Spleen (tissue), 7 donors: ENCODE data around the gene SLAMF9.

Experiments
- POLR2A ChIP-seq, 3 donors: fragments of 450-650 bp; IDR thresholded peaks; one replicate each; pipeline ENCODE4 v1.5.1; 2017; ENCODE audit warnings: antibody characterized with exemption in 3 of 3, mild to moderate bottlenecking in 1 of 3
- POLR2AphosphoS5 ChIP-seq, 3 donors: sonication (generic); formaldehyde crosslinking; IDR thresholded peaks; one replicate each; pipeline ENCODE4 v1.5.1; 2017; ENCODE audit warnings: antibody characterized with exemption in 3 of 3
- TF ChIP-seq, protein P1 (sequence below), 11 experiments: fragments of 200-600 bp in 7 of 11; fragments of 450-650 bp in 4 of 11; sonication (generic) in 4 of 11; IDR thresholded peaks in 8 of 11; conservative IDR thresholded peaks in 3 of 11; 1 replicate in 7 of 11; 2 replicates in 4 of 11; pipeline versions ENCODE4 v1.4.0 to v1.8.0; 2016 to 2021; ENCODE audit warnings: antibody characterized with exemption in 11 of 11, inconsistent platforms in 4 of 11, mild to moderate bottlenecking in 1 of 11
- donor health status: DM: no; HTN: no; CAD: no; lungs with moderate emphysema.
- donor health status: DM: no; HTN: no; CAD: no.
- donor health status: DM: no; HTN: no; CAD: no.

GRCh38 chr1:159902541-159902940 is 51.5 kb downstream of the SLAMF9 start:
- TF ChIP-seq, protein P1, sequence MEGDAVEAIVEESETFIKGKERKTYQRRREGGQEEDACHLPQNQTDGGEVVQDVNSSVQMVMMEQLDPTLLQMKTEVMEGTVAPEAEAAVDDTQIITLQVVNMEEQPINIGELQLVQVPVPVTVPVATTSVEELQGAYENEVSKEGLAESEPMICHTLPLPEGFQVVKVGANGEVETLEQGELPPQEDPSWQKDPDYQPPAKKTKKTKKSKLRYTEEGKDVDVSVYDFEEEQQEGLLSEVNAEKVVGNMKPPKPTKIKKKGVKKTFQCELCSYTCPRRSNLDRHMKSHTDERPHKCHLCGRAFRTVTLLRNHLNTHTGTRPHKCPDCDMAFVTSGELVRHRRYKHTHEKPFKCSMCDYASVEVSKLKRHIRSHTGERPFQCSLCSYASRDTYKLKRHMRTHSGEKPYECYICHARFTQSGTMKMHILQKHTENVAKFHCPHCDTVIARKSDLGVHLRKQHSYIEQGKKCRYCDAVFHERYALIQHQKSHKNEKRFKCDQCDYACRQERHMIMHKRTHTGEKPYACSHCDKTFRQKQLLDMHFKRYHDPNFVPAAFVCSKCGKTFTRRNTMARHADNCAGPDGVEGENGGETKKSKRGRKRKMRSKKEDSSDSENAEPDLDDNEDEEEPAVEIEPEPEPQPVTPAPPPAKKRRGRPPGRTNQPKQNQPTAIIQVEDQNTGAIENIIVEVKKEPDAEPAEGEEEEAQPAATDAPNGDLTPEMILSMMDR (IDR thresholded peaks at IDR 0.05 in 8 of 11, conservative IDR thresholded peaks at IDR 0.05 in 3 of 11) = no peak
- TF ChIP-seq POLR2A (IDR thresholded peaks at IDR 0.05) (no peak), POLR2AphosphoS5 (IDR thresholded peaks at IDR 0.05) (no peak)
